Panc1 (cell line): ENCODE results near the gene SLC6A15. TPM values are rescaled to one million over a fixed set of nuclear protein-coding genes. Genes with fewer than 3 reads are reported as not detected.

ENCODE experiments used
- ATAC-seq: fragments of 200-7000 bp; cut with Tn5 transposase; 2 replicates; pipeline ENCODE4 v1.9.1; 2020; ENCODE audit warnings: mild to moderate bottlenecking, moderate library complexity
- BruUV-seq: library from RNA; stranded (reverse); fragments of 400-500 nt; replicated peaks from 2 replicates; lab custom pipeline; 2021; lab: Mats Ljungman, UMichigan
- CTCF ChIA-PET: fragments of 300-600 bp; sonication (Branson Sonifier 250); formaldehyde crosslinking; loops from one replicate; lab custom pipeline; 2022; ENCODE audit warnings: antibody characterized with exemption; lab: Charles Lee
- POLR2A ChIA-PET: fragments of 300-600 bp; sonication (Branson Sonifier 250); formaldehyde crosslinking; loops from one replicate; lab custom pipeline; 2022; ENCODE audit warnings: antibody characterized with exemption; lab: Charles Lee
- DNase-seq: peaks from one replicate; pipeline ENCODE4 v3.0.0-alpha.2; 2010; ENCODE audit warnings: low read depth, low spot score
- H3K27ac ChIP-seq: 2 replicates; pipeline ENCODE4 v1.5.1; 2011; ENCODE audit warnings: mild to moderate bottlenecking, low read length, inconsistent platforms
- H3K27me3 ChIP-seq: fragments of 200-500 bp; sonication (Bioruptor generic); 2 replicates; pipeline ENCODE4 v1.6.0; 2014; ENCODE audit warnings: low read length, inconsistent platforms; ENCODE audit not compliant: control insufficient read depth, insufficient read depth
- H3K36me3 ChIP-seq: fragments of 200-500 bp; sonication (Bioruptor generic); 2 replicates; pipeline ENCODE4 v1.5.1; 2014; ENCODE audit warnings: inconsistent platforms, mild to moderate bottlenecking, low read length, moderate library complexity; ENCODE audit not compliant: control insufficient read depth, insufficient read depth
- H3K4me1 ChIP-seq: 2 replicates; pipeline ENCODE4 v1.5.1; 2011; ENCODE audit warnings: inconsistent platforms, mild to moderate bottlenecking, low read length, moderate library complexity; ENCODE audit not compliant: control insufficient read depth, insufficient read depth
- H3K4me3 ChIP-seq, 2 experiments: 2 replicates each; pipeline ENCODE4 v1.5.1; 2011 to 2012; ENCODE audit warnings: low read depth in 2 of 2, low read length in 2 of 2, mild to moderate bottlenecking in 2 of 2, inconsistent platforms in 1 of 2, moderate library complexity in 1 of 2
- H3K9me3 ChIP-seq: fragments of 200-500 bp; sonication (Bioruptor generic); 2 replicates; pipeline ENCODE4 v1.5.1; 2014; ENCODE audit warnings: low read depth, mild to moderate bottlenecking, inconsistent platforms, low read length, moderate library complexity; ENCODE audit not compliant: control insufficient read depth, insufficient read depth
- CTCF ChIP-seq: fragments of 450-650 bp; IDR thresholded peaks from 2 replicates; pipeline ENCODE4 v1.5.1; 2017; ENCODE audit warnings: mild to moderate bottlenecking
- POLR2AphosphoS5 ChIP-seq: IDR thresholded peaks from 2 replicates; pipeline ENCODE4 v1.6.1; 2012; ENCODE audit warnings: mild to moderate bottlenecking, low read depth, low read length, moderate library complexity
- REST ChIP-seq, 2 experiments: IDR thresholded peaks; 2 replicates each; pipeline ENCODE4 v1.6.1; 2011 to 2012; ENCODE audit warnings: low read depth in 2 of 2, control low read depth in 1 of 2, low read length in 1 of 2, mild to moderate bottlenecking in 1 of 2, moderate library complexity in 1 of 2; ENCODE audit not compliant: insufficient read depth in 1 of 2
- SIN3A ChIP-seq: IDR thresholded peaks from 2 replicates; pipeline ENCODE4 v1.6.1; 2012; ENCODE audit warnings: low read depth, mild to moderate bottlenecking, low read length, moderate library complexity, borderline replicate concordance; ENCODE audit not compliant: insufficient read depth
- TCF7L2 ChIP-seq: IDR thresholded peaks from 2 replicates; pipeline ENCODE4 v1.6.1; 2011; ENCODE audit warnings: mild to moderate bottlenecking, low read depth, low read length, inconsistent platforms
- in situ Hi-C: cut with HindIII; loops from 2 replicates; pipeline ENCODE4 v1.10.0; 2016; ENCODE audit warnings: low sequenced_read_pairs, low pct_unique_long_range_greater_than_20kb
- intact Hi-C: fragments of 100-400 bp; cut with micrococcal nuclease; formaldehyde crosslinking; loops from one replicate; pipeline ENCODE4 v1.10.0; 2022; ENCODE audit not compliant: unreplicated experiment
- total RNA-seq: library from RNA; stranded (reverse); gene quantifications from one replicate; pipeline ENCODE4 v1.2.1, GENCODE V29; 2021; ENCODE audit not compliant: unreplicated experiment

SLC6A15 gene
- total RNA-seq, 1 experiment from 2014 or later, result 0.36 TPM

- Histone ChIP-seq H3K4me3 (peak overlapping the region; percentile 56 to 78), H3K9me3 (no peaks in the 10 kb centered on the region), H3K27ac (no peak overlapping the region)
These were observed 1.9 kb downstream of the SLC6A15 start for GRCh38 chr12:84910549-84911241.

GRCh38 chr12:84904051-84904450 lies 8.5 kb downstream of the SLC6A15 start:
- ATAC-seq (no peak), DNase-seq (no peak)
- ChIA-PET CTCF (no interaction called here), POLR2A (no interaction called here)
- no TSS peak for BruUV-seq
- Histone ChIP-seq H3K4me3 (no peak overlapping the region), H3K27ac (no peak overlapping the region), H3K9me3 (no peaks in the 10 kb centered on the region), H3K4me1 (no peaks in the 10 kb centered on the region), H3K36me3 (no peaks in the 10 kb centered on the region), H3K27me3 (no peaks in the 10 kb centered on the region)
- intact Hi-C loops (no loop called here), in situ Hi-C loops (no loop called here)
- TF ChIP-seq REST (IDR thresholded peaks at IDR 0.05; ENCODE audit: insufficient read depth in 1 of 2, low read depth in 2 of 2, low read length in 1 of 2) (no peak), TCF7L2 (no peak), CTCF (no peak), POLR2AphosphoS5 (no peak), SIN3A (no peak)

More at GRCh38 chr12:84910549-84911241, 1.9 kb downstream of the SLC6A15 start:
- intact Hi-C loops, result no loop called here
- no peaks in the 10 kb centered on the region; the same call in 1 of the 2 replicates for H3K36me3 ChIP-seq
- ChIA-PET POLR2A (no interaction called here), CTCF (no interaction called here)
- ATAC-seq, result peak; percentile 46; the same call in 1 of the 2 replicates
- BruUV-seq, result no TSS peak
- peaks cover 8% of the 10 kb centered on the region for H3K27me3 ChIP-seq
- no peak for DNase-seq
- TF ChIP-seq SIN3A (no peak), CTCF (no peak), TCF7L2 (no peak), POLR2AphosphoS5 (no peak), REST (IDR thresholded peaks at IDR 0.05; ENCODE audit: insufficient read depth in 1 of 2, low read depth in 2 of 2, low read length in 1 of 2) (no peak)
- in situ Hi-C loops, result no loop called here
- peaks cover 9% of the 10 kb centered on the region; the same call in 1 of the 2 replicates for H3K4me1 ChIP-seq
